ENCODE measurements around the gene OPA1.

The OPA1 gene

GRCh38 chr3:193572426-193572908 lies 20.5 kb upstream of the OPA1 start:
- TF ChIP-seq, protein P1, sequence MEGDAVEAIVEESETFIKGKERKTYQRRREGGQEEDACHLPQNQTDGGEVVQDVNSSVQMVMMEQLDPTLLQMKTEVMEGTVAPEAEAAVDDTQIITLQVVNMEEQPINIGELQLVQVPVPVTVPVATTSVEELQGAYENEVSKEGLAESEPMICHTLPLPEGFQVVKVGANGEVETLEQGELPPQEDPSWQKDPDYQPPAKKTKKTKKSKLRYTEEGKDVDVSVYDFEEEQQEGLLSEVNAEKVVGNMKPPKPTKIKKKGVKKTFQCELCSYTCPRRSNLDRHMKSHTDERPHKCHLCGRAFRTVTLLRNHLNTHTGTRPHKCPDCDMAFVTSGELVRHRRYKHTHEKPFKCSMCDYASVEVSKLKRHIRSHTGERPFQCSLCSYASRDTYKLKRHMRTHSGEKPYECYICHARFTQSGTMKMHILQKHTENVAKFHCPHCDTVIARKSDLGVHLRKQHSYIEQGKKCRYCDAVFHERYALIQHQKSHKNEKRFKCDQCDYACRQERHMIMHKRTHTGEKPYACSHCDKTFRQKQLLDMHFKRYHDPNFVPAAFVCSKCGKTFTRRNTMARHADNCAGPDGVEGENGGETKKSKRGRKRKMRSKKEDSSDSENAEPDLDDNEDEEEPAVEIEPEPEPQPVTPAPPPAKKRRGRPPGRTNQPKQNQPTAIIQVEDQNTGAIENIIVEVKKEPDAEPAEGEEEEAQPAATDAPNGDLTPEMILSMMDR (conservative IDR thresholded peaks at IDR 0.05; ENCODE audit: low read length): peak; percentile 95
- no peak for TF ChIP-seq EZH2phosphoT487 (IDR thresholded peaks at IDR 0.05; ENCODE audit: borderline replicate concordance)
- H3K9me2 ChIP-seq (replicated peaks; ENCODE audit: low read depth, low read length): no peaks in the 10 kb centered on the region
- H3K27me3 ChIP-seq (ENCODE audit: insufficient read depth, low read length, poor library complexity, severe bottlenecking): no peaks in the 10 kb centered on the region
- H3K4me3 ChIP-seq (ENCODE audit: low read length, poor library complexity, severe bottlenecking): no peak overlapping the region
- peaks cover 4% of the 10 kb centered on the region for H3K4me1 ChIP-seq (ENCODE audit: insufficient read depth, low read length, poor library complexity, severe bottlenecking)
- no peaks in the 10 kb centered on the region for H3F3A ChIP-seq (ENCODE audit: low read depth)
- H3K9ac ChIP-seq (ENCODE audit: low read depth, low read length, poor library complexity, severe bottlenecking): no peak overlapping the region
- peak overlapping the region; percentile 65; the same call in 1 of the 2 replicates for H2AFZ ChIP-seq (ENCODE audit: low read length)
- H3K36me3 ChIP-seq (ENCODE audit: insufficient read depth, low read length): no peaks in the 10 kb centered on the region
- H3K9me3 ChIP-seq (ENCODE audit: insufficient read depth, low read depth, low read length): no peaks in the 10 kb centered on the region
- no peak overlapping the region for H3K4me2 ChIP-seq (ENCODE audit: low read depth, low read length, poor library complexity, severe bottlenecking)
- no peaks in the 10 kb centered on the region for H4K20me1 ChIP-seq (ENCODE audit: insufficient read depth, low read length, poor library complexity, severe bottlenecking)
- no peaks in the 10 kb centered on the region for H3K79me2 ChIP-seq (ENCODE audit: insufficient read depth, low read length)

DNA sequence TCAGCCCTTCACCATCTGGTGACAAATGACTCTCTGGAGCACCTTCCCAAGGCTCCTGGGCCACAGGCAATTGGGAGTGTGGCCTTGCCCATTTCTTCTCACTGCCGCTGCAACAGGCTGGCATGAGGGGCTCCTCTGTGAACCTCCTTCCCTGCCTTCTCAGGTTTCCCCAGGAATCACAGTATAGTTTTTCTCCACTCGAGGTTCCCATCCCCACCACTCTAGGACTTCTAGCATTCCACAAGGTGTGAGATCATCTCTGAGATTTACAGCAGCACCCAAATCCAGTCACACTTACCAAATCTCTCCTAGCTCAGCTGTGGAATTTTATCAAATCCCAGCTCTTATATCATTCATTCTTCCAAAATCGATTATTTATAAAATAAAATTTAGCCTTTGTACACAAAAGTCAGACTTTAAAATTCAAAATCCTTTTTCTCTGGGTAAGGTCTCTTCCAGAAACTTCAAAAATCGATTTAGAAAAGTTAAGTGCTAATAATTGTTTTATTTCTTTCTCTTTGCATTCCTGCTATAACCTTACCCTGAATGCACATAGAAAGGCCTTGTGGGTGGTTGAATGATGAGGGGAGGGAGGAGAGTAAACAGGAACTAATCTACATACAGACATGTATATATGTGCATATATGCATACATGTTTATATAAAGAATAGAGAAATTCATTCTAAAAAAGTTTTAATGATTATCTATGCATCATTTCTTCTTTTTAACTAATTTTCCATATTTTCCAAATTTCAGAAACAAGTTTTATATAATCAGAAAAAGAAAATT lies 19.4 kb upstream of the OPA1 start:
- Histone ChIP-seq H4K20me1 (ENCODE audit: insufficient read depth, low read length, poor library complexity, severe bottlenecking) (no peaks in the 10 kb centered on the region), H3K27me3 (ENCODE audit: insufficient read depth, low read length, poor library complexity, severe bottlenecking) (no peaks in the 10 kb centered on the region), H3K36me3 (ENCODE audit: insufficient read depth, low read length) (no peaks in the 10 kb centered on the region), H3K9me3 (ENCODE audit: insufficient read depth, low read depth, low read length) (no peaks in the 10 kb centered on the region), H3K9me2 (replicated peaks; ENCODE audit: low read depth, low read length) (no peaks in the 10 kb centered on the region), H3K4me3 (ENCODE audit: low read length, poor library complexity, severe bottlenecking) (no peak overlapping the region), H3K79me2 (ENCODE audit: insufficient read depth, low read length) (no peaks in the 10 kb centered on the region), H2AFZ (ENCODE audit: low read length) (no peak overlapping the region), H3K4me2 (ENCODE audit: low read depth, low read length, poor library complexity, severe bottlenecking) (no peak overlapping the region), H3F3A (ENCODE audit: low read depth) (no peaks in the 10 kb centered on the region), H3K9ac (ENCODE audit: low read depth, low read length, poor library complexity, severe bottlenecking) (no peak overlapping the region), H3K4me1 (ENCODE audit: insufficient read depth, low read length, poor library complexity, severe bottlenecking) (peaks cover 4% of the 10 kb centered on the region)
- TF ChIP-seq, protein P1 (conservative IDR thresholded peaks at IDR 0.05; ENCODE audit: low read length): no peak

- Histone ChIP-seq H4K20me1 (ENCODE audit: insufficient read depth, low read length, poor library complexity, severe bottlenecking) (no peaks in the 10 kb centered on the region), H3K4me1 (ENCODE audit: insufficient read depth, low read length, poor library complexity, severe bottlenecking) (peaks cover 4% of the 10 kb centered on the region), H3K36me3 (ENCODE audit: insufficient read depth, low read length) (no peaks in the 10 kb centered on the region), H3F3A (ENCODE audit: low read depth) (no peaks in the 10 kb centered on the region), H2AFZ (ENCODE audit: low read length) (no peak overlapping the region), H3K4me2 (ENCODE audit: low read depth, low read length, poor library complexity, severe bottlenecking) (no peak overlapping the region), H3K9me2 (replicated peaks; ENCODE audit: low read depth, low read length) (no peaks in the 10 kb centered on the region), H3K27me3 (ENCODE audit: insufficient read depth, low read length, poor library complexity, severe bottlenecking) (no peaks in the 10 kb centered on the region), H3K4me3 (ENCODE audit: low read length, poor library complexity, severe bottlenecking) (no peak overlapping the region), H3K9me3 (ENCODE audit: insufficient read depth, low read depth, low read length) (no peaks in the 10 kb centered on the region), H3K79me2 (ENCODE audit: insufficient read depth, low read length) (no peaks in the 10 kb centered on the region), H3K9ac (ENCODE audit: low read depth, low read length, poor library complexity, severe bottlenecking) (no peak overlapping the region)
- TF ChIP-seq, protein P1 (conservative IDR thresholded peaks at IDR 0.05; ENCODE audit: low read length): no peak
- no peak for TF ChIP-seq EZH2phosphoT487 (IDR thresholded peaks at IDR 0.05; ENCODE audit: borderline replicate concordance)
Observed at GRCh38 chr3:193574488-193575070, 18.4 kb upstream of the OPA1 start.
